ENCODE measurements around the gene TBPL2.

The TBPL2 gene

DNA sequence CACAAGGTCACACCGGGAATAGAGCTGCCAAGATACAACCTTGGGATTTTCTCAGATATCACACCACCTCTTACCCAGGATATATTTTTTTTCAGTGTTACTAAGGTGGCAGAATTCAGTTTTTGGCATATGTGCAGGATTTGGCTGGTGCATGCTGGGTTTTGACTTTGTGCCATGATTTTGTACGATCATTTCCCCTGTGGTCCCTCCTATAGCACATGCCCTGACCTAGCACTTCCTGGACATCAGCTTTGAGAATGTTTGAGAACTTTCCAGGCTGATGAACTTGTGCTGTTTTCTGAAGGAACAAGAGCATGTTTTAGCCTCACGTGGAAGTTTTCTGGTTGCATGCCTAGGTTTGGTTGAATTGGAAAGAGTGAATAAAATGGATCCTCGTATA is 11.0 kb upstream of the TBPL2 start:
- TF ChIP-seq, protein P1, sequence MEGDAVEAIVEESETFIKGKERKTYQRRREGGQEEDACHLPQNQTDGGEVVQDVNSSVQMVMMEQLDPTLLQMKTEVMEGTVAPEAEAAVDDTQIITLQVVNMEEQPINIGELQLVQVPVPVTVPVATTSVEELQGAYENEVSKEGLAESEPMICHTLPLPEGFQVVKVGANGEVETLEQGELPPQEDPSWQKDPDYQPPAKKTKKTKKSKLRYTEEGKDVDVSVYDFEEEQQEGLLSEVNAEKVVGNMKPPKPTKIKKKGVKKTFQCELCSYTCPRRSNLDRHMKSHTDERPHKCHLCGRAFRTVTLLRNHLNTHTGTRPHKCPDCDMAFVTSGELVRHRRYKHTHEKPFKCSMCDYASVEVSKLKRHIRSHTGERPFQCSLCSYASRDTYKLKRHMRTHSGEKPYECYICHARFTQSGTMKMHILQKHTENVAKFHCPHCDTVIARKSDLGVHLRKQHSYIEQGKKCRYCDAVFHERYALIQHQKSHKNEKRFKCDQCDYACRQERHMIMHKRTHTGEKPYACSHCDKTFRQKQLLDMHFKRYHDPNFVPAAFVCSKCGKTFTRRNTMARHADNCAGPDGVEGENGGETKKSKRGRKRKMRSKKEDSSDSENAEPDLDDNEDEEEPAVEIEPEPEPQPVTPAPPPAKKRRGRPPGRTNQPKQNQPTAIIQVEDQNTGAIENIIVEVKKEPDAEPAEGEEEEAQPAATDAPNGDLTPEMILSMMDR (IDR thresholded peaks at IDR 0.05; ENCODE audit: extremely low read depth, insufficient read depth, missing control alignments) = no peak
- in situ Hi-C loops (cut with MboI; ENCODE audit: low pct_unique_long_range_greater_than_20kb, low sequenced_read_pairs, unreplicated experiment) = no loop called here
- no peak for DNase-seq (ENCODE audit: low spot score)

DNA sequence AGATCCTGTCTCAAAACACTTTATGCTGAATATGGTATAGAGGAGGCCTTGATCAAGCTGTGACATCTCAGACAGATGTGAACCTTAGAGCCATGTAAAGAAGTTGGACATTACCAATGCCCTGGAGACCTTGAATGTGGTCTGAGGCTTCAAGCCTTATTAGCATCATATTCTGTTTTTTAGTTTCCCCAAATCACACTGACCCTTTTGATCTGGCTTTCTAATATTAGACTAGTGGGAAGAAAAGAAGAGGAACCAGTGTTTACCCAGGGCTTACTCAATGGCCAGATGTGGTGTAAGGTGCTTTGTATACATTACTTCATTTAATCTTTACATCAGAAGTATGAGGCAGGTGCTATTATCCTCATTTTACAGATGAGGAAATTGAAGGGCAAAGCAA is 10.6 kb upstream of the TBPL2 start:
- in situ Hi-C loops (cut with MboI; ENCODE audit: low pct_unique_long_range_greater_than_20kb, low sequenced_read_pairs, unreplicated experiment) = no loop called here
- TF ChIP-seq, protein P1 (IDR thresholded peaks at IDR 0.05; ENCODE audit: extremely low read depth, insufficient read depth, missing control alignments) = no peak
- DNase-seq (ENCODE audit: low spot score) = no peak

GRCh38 chr14:55450539-55450938 is 10.1 kb upstream of the TBPL2 start:
- in situ Hi-C loops (cut with MboI; ENCODE audit: low pct_unique_long_range_greater_than_20kb, low sequenced_read_pairs, unreplicated experiment) = no loop called here
- DNase-seq (ENCODE audit: low spot score) = no peak

DNA sequence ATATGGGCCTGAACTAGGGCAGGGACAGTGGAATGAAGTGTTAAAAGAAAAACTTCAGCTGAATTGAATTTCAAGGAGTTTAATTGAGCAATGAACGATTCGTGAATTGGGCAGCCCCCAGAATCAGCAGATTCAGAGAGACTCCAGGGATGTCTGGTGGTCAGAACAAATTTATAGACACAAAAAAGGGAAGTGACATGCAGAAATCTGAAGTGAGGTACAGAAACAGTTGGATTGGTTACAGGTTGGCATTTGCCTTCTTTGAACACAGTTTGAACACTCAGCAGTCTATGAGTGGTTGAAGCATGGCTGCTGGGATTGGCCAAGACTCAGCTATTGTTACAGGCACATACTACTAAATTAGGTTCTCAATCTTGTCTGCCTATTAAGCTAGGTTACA is 9.7 kb upstream of the TBPL2 start:
- TF ChIP-seq, protein P1 (IDR thresholded peaks at IDR 0.05; ENCODE audit: extremely low read depth, insufficient read depth, missing control alignments) = no peak
- no peak for DNase-seq (ENCODE audit: low spot score)
- in situ Hi-C loops (cut with MboI; ENCODE audit: low pct_unique_long_range_greater_than_20kb, low sequenced_read_pairs, unreplicated experiment) = no loop called here

More at GRCh38 chr14:55450539-55450938, 10.1 kb upstream of the TBPL2 start:
- TF ChIP-seq, protein P1 (IDR thresholded peaks at IDR 0.05; ENCODE audit: extremely low read depth, insufficient read depth, missing control alignments) = no peak

DNA sequence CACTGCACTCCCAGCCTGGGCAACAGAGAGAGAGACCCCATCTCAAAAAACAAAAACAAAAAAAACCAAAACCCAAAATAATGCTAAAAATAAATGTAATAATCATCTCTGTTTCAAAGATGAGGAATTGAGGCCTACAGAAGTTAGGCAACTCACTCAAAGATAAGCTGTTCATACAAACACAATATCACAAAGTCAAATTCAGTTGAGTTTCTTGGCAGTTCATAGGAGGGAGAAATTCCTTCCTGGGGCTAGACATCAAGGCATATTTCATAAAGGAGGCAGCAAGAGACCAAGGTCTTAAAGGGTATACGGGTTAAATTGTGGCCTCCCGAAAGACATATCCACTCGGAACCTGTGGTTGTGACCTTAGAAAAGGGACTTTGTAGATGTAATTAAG is 8.7 kb upstream of the TBPL2 start:
- TF ChIP-seq, protein P1 (IDR thresholded peaks at IDR 0.05; ENCODE audit: extremely low read depth, insufficient read depth, missing control alignments) = no peak
- in situ Hi-C loops (cut with MboI; ENCODE audit: low pct_unique_long_range_greater_than_20kb, low sequenced_read_pairs, unreplicated experiment) = loop anchor here (25.0 kb wide), 1 partner anchor 1038 kb away; no protein-coding TSS in a partner anchor
- DNase-seq (ENCODE audit: low spot score) = no peak

DNA sequence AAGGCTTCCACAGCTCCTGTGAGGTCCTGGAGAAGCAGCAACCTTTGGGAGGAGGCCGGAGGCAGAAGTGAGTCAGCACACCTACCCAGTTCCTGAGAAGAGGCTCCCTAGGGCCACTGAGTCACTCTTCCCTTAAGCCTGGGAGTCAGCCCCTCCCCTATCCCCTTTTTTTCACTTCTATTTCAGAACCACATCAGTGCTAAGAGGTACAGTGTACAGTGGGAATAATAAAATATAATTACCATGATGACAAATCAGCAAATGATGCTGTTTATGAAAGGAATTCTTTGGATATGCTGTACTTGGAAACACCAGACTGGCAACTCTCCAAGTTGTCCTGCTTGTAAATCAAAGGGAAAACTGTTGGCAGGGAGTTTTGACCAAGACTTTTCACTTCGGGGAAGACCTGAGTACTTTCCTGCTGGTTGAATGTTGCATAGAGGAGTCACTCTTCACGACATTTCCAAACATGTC is 7.8 kb upstream of the TBPL2 start:
- TF ChIP-seq, protein P1 (IDR thresholded peaks at IDR 0.05; ENCODE audit: extremely low read depth, insufficient read depth, missing control alignments) = no peak
- in situ Hi-C loops (cut with MboI; ENCODE audit: low pct_unique_long_range_greater_than_20kb, low sequenced_read_pairs, unreplicated experiment) = loop anchor here (25.0 kb wide), 1 partner anchor 1039 kb away; no protein-coding TSS in a partner anchor
- DNase-seq (ENCODE audit: low spot score) = no peak

All from GM13977 (cell line).